Nephron progenitor cell (in vitro differentiated cells): Measurements from ENCODE around the gene MRPS5.

Experiments
- DNase-seq: peaks from one replicate; pipeline ENCODE4 v3.0.0; 2021
- H3K27ac Mint-ChIP-seq: 2 replicates; pipeline ENCODE4 v1.8.0; 2021; ENCODE audit warnings: mild to moderate bottlenecking, moderate library complexity, mixed read lengths
- H3K27me3 Mint-ChIP-seq: 2 replicates; pipeline ENCODE4 v1.8.0; 2021; ENCODE audit warnings: mild to moderate bottlenecking, low read depth, mixed read lengths; ENCODE audit not compliant: poor library complexity
- H3K36me3 Mint-ChIP-seq: 2 replicates; pipeline ENCODE4 v1.8.0; 2021; ENCODE audit warnings: low read depth, mixed read lengths
- H3K4me1 Mint-ChIP-seq: 2 replicates; pipeline ENCODE4 v1.8.0; 2021; ENCODE audit warnings: mixed read lengths
- H3K4me3 Mint-ChIP-seq: 2 replicates; pipeline ENCODE4 v1.8.0; 2021; ENCODE audit warnings: mild to moderate bottlenecking, moderate library complexity, mixed read lengths
- H3K9me3 Mint-ChIP-seq: 2 replicates; pipeline ENCODE4 v1.8.0; 2021; ENCODE audit warnings: mild to moderate bottlenecking, moderate library complexity, mixed read lengths
- CTCF ChIP-seq: fragments of 200-600 bp; sonication (generic); IDR thresholded peaks from 2 replicates; pipeline ENCODE4 v1.5.0; 2021; ENCODE audit warnings: antibody characterized with exemption

MRPS5 gene

GRCh38 chr2:95053543-95053942 is 68.1 kb downstream of the MRPS5 start:
- peak; percentile 29 for TF ChIP-seq CTCF
- H3K36me3 Mint-ChIP-seq: no peaks in the 10 kb centered on the region
- H3K27ac Mint-ChIP-seq: no peak overlapping the region
- DNase-seq: peak; percentile 36
- peaks cover 4% of the 10 kb centered on the region for H3K9me3 Mint-ChIP-seq
- H3K27me3 Mint-ChIP-seq: peaks cover 29% of the 10 kb centered on the region
- H3K4me3 Mint-ChIP-seq: peak overlapping the region; percentile 35
- peaks cover 44% of the 10 kb centered on the region for H3K4me1 Mint-ChIP-seq

GRCh38 chr2:95052804-95053479 is 68.7 kb downstream of the MRPS5 start:
- H3K4me3 Mint-ChIP-seq: no peak overlapping the region
- H3K27ac Mint-ChIP-seq: no peak overlapping the region
- H3K27me3 Mint-ChIP-seq: peaks cover 26% of the 10 kb centered on the region
- DNase-seq: no peak
- no peaks in the 10 kb centered on the region for H3K9me3 Mint-ChIP-seq
- no peaks in the 10 kb centered on the region for H3K36me3 Mint-ChIP-seq
- peaks cover 38% of the 10 kb centered on the region for H3K4me1 Mint-ChIP-seq
- TF ChIP-seq CTCF: no peak

GRCh38 chr2:95052307-95052706 is 69.3 kb downstream of the MRPS5 start:
- Mint-ChIP-seq H3K27me3 (peaks cover 26% of the 10 kb centered on the region), H3K27ac (no peak overlapping the region), H3K9me3 (no peaks in the 10 kb centered on the region), H3K4me3 (no peak overlapping the region), H3K36me3 (no peaks in the 10 kb centered on the region), H3K4me1 (peaks cover 32% of the 10 kb centered on the region)
- peak; percentile 31 for DNase-seq
- TF ChIP-seq CTCF: no peak

- Mint-ChIP-seq H3K9me3 (no peaks in the 10 kb centered on the region), H3K27me3 (peaks cover 30% of the 10 kb centered on the region), H3K4me3 (no peak overlapping the region), H3K4me1 (peaks cover 25% of the 10 kb centered on the region), H3K27ac (no peak overlapping the region), H3K36me3 (no peaks in the 10 kb centered on the region)
- TF ChIP-seq CTCF: no peak
- DNase-seq: no peak
Measured at GRCh38 chr2:95051626-95052025, 70.0 kb downstream of the MRPS5 start.

- H3K4me3 Mint-ChIP-seq: no peak overlapping the region
- no peak for TF ChIP-seq CTCF
- H3K27ac Mint-ChIP-seq: no peak overlapping the region
- peaks cover 21% of the 10 kb centered on the region for H3K4me1 Mint-ChIP-seq
- peaks cover 4% of the 10 kb centered on the region for H3K9me3 Mint-ChIP-seq
- no peaks in the 10 kb centered on the region for H3K36me3 Mint-ChIP-seq
- H3K27me3 Mint-ChIP-seq: peaks cover 36% of the 10 kb centered on the region
- DNase-seq: no peak
Measured at GRCh38 chr2:95050385-95051300, 71.0 kb downstream of the MRPS5 start.
